ENCODE data around the gene CHMP4B. TPM values are rescaled to one million over a fixed set of nuclear protein-coding genes. Genes with fewer than 3 reads are reported as not detected.

CHMP4B gene
- total and polyA plus RNA-seq, 7 donors: 72.5 to 267 (median 151) TPM

DNA sequence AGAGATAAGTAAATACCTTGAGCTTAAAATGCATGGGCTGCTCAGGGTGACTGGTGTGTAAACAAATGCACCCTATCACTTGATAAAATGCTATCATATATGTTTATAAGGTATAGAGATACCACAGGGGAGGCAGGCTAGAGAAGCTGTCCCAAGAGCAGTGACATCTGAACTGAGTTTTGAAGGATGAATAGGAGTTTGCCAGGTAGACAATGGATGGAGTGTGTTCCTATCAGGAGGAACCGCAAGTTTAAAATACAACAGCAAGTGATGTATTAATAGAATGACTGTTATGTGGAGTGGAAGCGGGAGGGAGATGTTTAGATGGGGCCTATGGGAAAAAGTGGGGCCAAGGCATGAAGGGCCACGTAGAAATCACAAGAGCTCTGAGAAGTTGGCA, 38.7 kb upstream of the CHMP4B start:
- H3K4me3 ChIP-seq: no peak overlapping the region
- H3K27me3 ChIP-seq (ENCODE audit: insufficient read depth in 3 of 3, low read length in 2 of 3): no peaks in the 10 kb centered on the region
- no peaks in the 10 kb centered on the region for H3K9me3 ChIP-seq
- no peak for ATAC-seq
- peaks cover 0 to 45% of the 10 kb centered on the region in 2 donors for H3K36me3 ChIP-seq (ENCODE audit: insufficient read depth in 1 of 2, low read depth in 1 of 2)
- TF ChIP-seq, protein P1, sequence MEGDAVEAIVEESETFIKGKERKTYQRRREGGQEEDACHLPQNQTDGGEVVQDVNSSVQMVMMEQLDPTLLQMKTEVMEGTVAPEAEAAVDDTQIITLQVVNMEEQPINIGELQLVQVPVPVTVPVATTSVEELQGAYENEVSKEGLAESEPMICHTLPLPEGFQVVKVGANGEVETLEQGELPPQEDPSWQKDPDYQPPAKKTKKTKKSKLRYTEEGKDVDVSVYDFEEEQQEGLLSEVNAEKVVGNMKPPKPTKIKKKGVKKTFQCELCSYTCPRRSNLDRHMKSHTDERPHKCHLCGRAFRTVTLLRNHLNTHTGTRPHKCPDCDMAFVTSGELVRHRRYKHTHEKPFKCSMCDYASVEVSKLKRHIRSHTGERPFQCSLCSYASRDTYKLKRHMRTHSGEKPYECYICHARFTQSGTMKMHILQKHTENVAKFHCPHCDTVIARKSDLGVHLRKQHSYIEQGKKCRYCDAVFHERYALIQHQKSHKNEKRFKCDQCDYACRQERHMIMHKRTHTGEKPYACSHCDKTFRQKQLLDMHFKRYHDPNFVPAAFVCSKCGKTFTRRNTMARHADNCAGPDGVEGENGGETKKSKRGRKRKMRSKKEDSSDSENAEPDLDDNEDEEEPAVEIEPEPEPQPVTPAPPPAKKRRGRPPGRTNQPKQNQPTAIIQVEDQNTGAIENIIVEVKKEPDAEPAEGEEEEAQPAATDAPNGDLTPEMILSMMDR (IDR thresholded peaks at IDR 0.05): no peak
- H3K4me1 ChIP-seq: no peaks in the 10 kb centered on the region
- WGBS, 3 donors: 90 to 95% (median 92%) methylated on average over 3 of the region's 3 CpGs
- H3K27ac ChIP-seq: no peak overlapping the region
- intact Hi-C loops (cut with DNase I): no loop called here
- DNase-seq: no peak

DNA sequence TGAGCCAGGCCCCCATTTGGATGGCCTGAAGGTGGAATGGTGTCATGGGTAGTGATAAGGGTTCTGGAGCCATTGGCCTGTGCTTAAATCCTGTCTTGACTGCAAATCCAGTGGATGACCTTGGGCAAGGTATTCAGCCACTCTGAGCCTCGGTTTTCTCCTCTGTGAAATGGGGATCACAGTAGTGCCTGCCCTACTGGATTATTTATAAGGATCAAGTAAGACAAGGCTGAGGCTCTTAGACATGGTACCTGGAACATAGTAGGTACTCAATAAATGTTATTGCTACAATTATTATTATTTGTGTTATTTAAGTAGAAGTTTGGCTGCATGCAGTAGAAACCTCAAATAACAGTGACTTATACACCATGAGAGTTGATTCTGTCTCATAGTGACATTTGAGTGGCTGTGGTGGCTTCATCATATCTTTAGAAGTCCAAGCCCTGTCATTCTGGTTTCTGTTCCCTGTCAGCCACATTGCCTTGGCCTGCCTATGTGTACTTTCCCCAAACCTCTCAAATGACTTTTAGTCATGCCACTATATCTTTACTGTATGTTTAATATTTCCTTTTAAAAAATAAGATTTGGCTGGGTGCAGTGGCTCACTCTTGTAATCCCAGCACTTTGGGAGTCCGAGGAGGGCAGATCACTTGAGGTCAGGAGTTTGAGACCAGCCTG, 37.6 kb upstream of the CHMP4B start:
- H3K9me3 ChIP-seq: no peaks in the 10 kb centered on the region
- no peak overlapping the region for H3K27ac ChIP-seq
- TF ChIP-seq, protein P1 (IDR thresholded peaks at IDR 0.05): no peak
- H3K4me1 ChIP-seq: no peaks in the 10 kb centered on the region
- H3K27me3 ChIP-seq (ENCODE audit: insufficient read depth in 3 of 3, low read length in 2 of 3): no peaks in the 10 kb centered on the region
- no peak for ATAC-seq
- DNase-seq: no peak
- H3K36me3 ChIP-seq (ENCODE audit: insufficient read depth in 1 of 2, low read depth in 1 of 2): peaks cover 0 to 34% of the 10 kb centered on the region in 2 donors
- H3K4me3 ChIP-seq: no peak overlapping the region
- intact Hi-C loops (cut with DNase I): no loop called here
- WGBS, 3 donors: 59 to 68% (median 67%) methylated on average over 2 of the region's 2 CpGs

DNA sequence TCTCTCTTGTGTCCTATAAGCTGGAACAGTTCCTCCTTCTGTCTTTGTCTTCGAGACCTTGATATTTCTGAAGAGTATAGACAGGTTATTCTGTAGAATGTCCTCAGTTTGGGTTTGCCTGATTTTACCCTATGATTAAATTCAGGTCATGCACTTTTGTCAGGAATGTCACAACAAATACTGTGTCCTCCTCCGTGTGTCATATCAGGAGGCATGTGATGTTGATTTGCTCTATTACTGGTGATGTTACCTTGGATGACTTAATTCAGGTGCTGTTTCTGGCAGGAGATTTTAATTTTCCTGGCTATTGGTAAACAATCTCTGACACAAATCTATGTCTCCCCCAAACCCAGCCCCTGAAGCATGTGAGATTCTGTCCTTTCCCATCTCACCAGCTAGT, 33.3 kb upstream of the CHMP4B start:
- Histone ChIP-seq H3K4me3 (no peak overlapping the region), H3K9me3 (no peaks in the 10 kb centered on the region), H3K27me3 (ENCODE audit: insufficient read depth in 3 of 3, low read length in 2 of 3) (no peaks in the 10 kb centered on the region), H3K36me3 (ENCODE audit: insufficient read depth in 1 of 2, low read depth in 1 of 2) (peaks cover 0 to 30% of the 10 kb centered on the region in 2 donors), H3K27ac (no peak overlapping the region), H3K4me1 (no peaks in the 10 kb centered on the region)
- 84 to 92% (median 88%) methylated on average over 2 of the region's 2 CpGs for WGBS, 3 donors
- TF ChIP-seq, protein P1 (IDR thresholded peaks at IDR 0.05): no peak
- no peak for DNase-seq
- intact Hi-C loops (cut with DNase I): no loop called here
- no peak for ATAC-seq

DNA sequence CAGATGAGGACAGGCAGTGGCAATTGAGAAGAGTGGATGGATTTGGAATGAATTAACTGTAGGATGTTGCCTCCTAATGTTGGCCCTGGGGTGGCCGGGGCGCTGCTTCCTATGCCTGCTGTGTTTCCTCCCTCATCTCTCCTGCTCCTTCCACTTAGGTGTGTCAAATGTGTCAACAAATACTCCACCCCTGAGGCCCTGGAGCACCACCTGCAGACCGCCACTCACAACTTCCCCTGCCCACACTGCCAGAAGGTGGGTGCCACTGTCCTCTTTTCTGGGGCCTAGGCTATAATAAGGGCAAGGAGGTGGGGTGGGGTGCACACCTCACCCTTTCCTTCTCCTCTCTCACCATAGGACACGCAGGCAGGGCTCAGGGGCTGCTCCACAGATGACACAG, 30.0 kb upstream of the CHMP4B start:
- no peaks in the 10 kb centered on the region for H3K4me1 ChIP-seq
- no peaks in the 10 kb centered on the region for H3K9me3 ChIP-seq
- no peak overlapping the region for H3K27ac ChIP-seq
- no peaks in the 10 kb centered on the region for H3K27me3 ChIP-seq (ENCODE audit: insufficient read depth in 3 of 3, low read length in 2 of 3)
- H3K36me3 ChIP-seq (ENCODE audit: insufficient read depth in 1 of 2, low read depth in 1 of 2): peaks cover 0 to 8% of the 10 kb centered on the region in 2 donors
- WGBS, 3 donors: 85 to 94% (median 89%) methylated on average over 4 of the region's 4 CpGs
- ATAC-seq (no peak), DNase-seq (peak in 1 of 2 donors; percentile 27)
- intact Hi-C loops (cut with DNase I): no loop called here
- no peak overlapping the region for H3K4me3 ChIP-seq
- TF ChIP-seq, protein P1 (IDR thresholded peaks at IDR 0.05): no peak

DNA sequence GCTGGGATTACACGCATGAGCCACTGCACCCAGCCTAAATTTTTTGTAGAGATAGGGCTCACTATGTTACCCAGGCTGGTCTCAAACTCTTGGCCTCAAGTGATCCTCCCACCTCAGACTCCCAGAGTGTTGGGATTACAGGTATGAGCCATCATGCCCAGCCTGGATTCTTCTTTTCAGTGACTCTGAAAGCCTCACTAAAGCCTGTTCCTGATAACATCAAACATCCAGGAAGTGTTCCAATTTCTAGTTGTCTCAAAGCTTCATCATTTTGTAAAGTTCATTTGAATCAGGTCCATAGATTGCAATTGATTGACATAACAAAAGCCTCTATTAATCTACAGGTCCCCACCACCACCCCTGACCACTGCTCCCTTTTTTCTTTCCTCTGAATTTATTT, 29.2 kb upstream of the CHMP4B start:
- intact Hi-C loops (cut with DNase I): no loop called here
- DNase-seq (no peak), ATAC-seq (no peak)
- Histone ChIP-seq H3K36me3 (ENCODE audit: insufficient read depth in 1 of 2, low read depth in 1 of 2) (peaks cover 0 to 8% of the 10 kb centered on the region in 2 donors), H3K27ac (no peak overlapping the region), H3K4me3 (no peak overlapping the region), H3K4me1 (peaks cover 4% of the 10 kb centered on the region), H3K27me3 (ENCODE audit: insufficient read depth in 3 of 3, low read length in 2 of 3) (no peaks in the 10 kb centered on the region), H3K9me3 (no peaks in the 10 kb centered on the region)
- TF ChIP-seq, protein P1 (IDR thresholded peaks at IDR 0.05): no peak
- WGBS, 3 donors: 95 to 96% (median 96%) methylated on average over 1 of the region's 1 CpG

Data from psoas muscle (tissue), 8 donors.